Measurements from ENCODE around the gene GPD1. TPM values are rescaled to one million over a fixed set of nuclear protein-coding genes. Genes with fewer than 3 reads are reported as not detected.

GPD1 gene
- total and polyA plus RNA-seq, 10 of the 15 experiments (the other 5 are each of a cell fraction or from before 2014, with no cell fraction given), result 0.04 to 0.61 (median 0.26) TPM; not detected in 1

DNA sequence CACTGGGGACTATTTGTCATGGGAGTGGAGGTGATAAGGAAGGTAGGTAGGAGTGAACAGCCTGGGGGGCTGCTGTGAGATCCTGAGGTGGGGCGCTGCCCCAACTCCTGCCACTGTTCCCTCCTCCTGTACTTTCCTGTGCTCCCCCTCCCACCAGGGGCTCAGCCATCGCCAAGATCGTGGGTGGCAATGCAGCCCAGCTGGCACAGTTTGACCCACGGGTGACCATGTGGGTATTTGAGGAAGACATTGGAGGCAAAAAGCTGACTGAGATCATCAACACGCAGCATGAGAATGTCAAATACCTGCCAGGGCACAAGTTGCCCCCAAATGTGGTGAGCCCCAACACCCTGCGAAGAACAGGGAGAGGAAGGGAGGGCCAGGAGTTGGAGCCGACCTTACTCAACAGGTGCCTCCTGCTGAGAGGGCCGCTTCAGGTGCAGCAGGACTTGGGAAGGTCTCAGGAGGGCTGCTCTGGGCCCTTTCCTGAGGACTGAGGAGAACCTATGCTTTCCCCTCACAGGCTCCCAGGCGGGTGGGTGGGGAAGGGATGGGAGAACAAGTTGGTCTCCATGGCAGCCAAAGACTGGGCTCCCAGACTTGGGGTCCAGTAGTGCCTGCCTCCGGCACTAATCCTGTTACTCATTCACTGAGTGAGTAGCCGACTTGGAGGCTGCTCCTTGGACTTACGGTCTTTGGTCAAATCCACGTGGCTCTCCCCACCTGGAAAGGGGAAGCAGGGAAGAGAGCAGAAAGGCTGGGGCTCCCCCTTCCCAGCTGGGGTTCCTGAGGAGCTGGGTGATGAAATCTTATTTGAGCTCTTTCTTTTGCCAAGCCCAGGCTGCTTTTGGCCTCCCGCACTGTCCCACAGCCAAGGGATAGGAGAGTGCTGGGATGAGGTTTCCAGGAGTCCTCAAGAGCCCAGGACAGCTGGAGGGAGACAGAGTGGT is 884 bp downstream of the GPD1 start (continued):
- TF ChIP-seq, protein P1, sequence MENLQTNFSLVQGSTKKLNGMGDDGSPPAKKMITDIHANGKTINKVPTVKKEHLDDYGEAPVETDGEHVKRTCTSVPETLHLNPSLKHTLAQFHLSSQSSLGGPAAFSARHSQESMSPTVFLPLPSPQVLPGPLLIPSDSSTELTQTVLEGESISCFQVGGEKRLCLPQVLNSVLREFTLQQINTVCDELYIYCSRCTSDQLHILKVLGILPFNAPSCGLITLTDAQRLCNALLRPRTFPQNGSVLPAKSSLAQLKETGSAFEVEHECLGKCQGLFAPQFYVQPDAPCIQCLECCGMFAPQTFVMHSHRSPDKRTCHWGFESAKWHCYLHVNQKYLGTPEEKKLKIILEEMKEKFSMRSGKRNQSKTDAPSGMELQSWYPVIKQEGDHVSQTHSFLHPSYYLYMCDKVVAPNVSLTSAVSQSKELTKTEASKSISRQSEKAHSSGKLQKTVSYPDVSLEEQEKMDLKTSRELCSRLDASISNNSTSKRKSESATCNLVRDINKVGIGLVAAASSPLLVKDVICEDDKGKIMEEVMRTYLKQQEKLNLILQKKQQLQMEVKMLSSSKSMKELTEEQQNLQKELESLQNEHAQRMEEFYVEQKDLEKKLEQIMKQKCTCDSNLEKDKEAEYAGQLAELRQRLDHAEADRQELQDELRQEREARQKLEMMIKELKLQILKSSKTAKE (IDR thresholded peaks at IDR 0.05; ENCODE audit: low read depth, poor library complexity, severe bottlenecking), result no peak

GRCh38 chr12:50105913-50106450 is 2.2 kb downstream of the GPD1 start:
- DNase-seq (ENCODE audit: low read depth, low spot score), result no peak
- RAD21 ChIA-PET (ENCODE audit: unreplicated experiment), result no interaction called here
- Histone ChIP-seq H3K4me2 (ENCODE audit: control insufficient read depth, insufficient read depth) (no peak overlapping the region), H4K20me1 (ENCODE audit: control insufficient read depth, insufficient read depth) (no peaks in the 10 kb centered on the region), H3K36me3 (ENCODE audit: control insufficient read depth in 2 of 2, insufficient read depth in 2 of 2, low read length in 1 of 2) (peaks cover 0 to 4% of the 10 kb centered on the region in 2 experiments; a peak in 2 of 4 replicates), H3K27ac (ENCODE audit: control insufficient read depth, insufficient read depth) (no peak overlapping the region), H3K79me2 (ENCODE audit: control insufficient read depth, insufficient read depth, low read length) (no peaks in the 10 kb centered on the region), H2AFZ (ENCODE audit: control insufficient read depth, low read depth, low read length) (no peak overlapping the region), H3K4me1 (ENCODE audit: control insufficient read depth, insufficient read depth, low read length) (peaks cover 15% of the 10 kb centered on the region), H3K27me3 (replicated peaks in 1 of 2; ENCODE audit: control insufficient read depth in 2 of 2, insufficient read depth in 2 of 2, low read length in 1 of 2) (no peaks in the 10 kb centered on the region), H3K4me3 (no peak overlapping the region), H3K9me3 (replicated peaks; ENCODE audit: control insufficient read depth, insufficient read depth, low read length) (no peaks in the 10 kb centered on the region), H3K9ac (ENCODE audit: control insufficient read depth, insufficient read depth, low read length) (no peak overlapping the region)
- CTCF ChIA-PET, result interaction anchor here (0.8 to 13.0 kb wide), 2 partner anchors 17 to 63 kb away, joined by 4 to 257 read pairs; partner anchors contain the start of gene CERS5
- 64% methylated on average over 12 of the region's 12 CpGs for WGBS (ENCODE audit: insufficient coverage, insufficient replicate concordance, low lambda C conversion rate, missing lambda C conversion rate)
- intact Hi-C loops (cut with micrococcal nuclease; ENCODE audit: unreplicated experiment) (no loop called here), in situ Hi-C loops (cut with MboI) (no loop called here)
- no peak for FAIRE-seq
- SMC1A ChIA-PET (ENCODE audit: uncharacterized antibody, unreplicated experiment), result no interaction called here
- POLR2A ChIA-PET, result no interaction called here
- no peak for ATAC-seq
- no TSS peak for BruUV-seq (replicated peaks)
- TF ChIP-seq FOS (IDR thresholded peaks at IDR 0.05; ENCODE audit: borderline replicate concordance, extremely low read depth, insufficient read length) (no peak), GABPA (IDR thresholded peaks at IDR 0.05; ENCODE audit: low read depth) (no peak), SUPT20H (IDR thresholded peaks at IDR 0.05; ENCODE audit: borderline replicate concordance, control insufficient read depth, low read depth, low read length) (no peak), NR2C1 (IDR thresholded peaks at IDR 0.05) (no peak), ZNF592 (IDR thresholded peaks at IDR 0.05) (no peak), FOXM1 (IDR thresholded peaks at IDR 0.05; ENCODE audit: low read depth, low read length) (no peak)
- TF ChIP-seq, protein P2, sequence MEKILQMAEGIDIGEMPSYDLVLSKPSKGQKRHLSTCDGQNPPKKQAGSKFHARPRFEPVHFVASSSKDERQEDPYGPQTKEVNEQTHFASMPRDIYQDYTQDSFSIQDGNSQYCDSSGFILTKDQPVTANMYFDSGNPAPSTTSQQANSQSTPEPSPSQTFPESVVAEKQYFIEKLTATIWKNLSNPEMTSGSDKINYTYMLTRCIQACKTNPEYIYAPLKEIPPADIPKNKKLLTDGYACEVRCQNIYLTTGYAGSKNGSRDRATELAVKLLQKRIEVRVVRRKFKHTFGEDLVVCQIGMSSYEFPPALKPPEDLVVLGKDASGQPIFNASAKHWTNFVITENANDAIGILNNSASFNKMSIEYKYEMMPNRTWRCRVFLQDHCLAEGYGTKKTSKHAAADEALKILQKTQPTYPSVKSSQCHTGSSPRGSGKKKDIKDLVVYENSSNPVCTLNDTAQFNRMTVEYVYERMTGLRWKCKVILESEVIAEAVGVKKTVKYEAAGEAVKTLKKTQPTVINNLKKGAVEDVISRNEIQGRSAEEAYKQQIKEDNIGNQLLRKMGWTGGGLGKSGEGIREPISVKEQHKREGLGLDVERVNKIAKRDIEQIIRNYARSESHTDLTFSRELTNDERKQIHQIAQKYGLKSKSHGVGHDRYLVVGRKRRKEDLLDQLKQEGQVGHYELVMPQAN (conservative IDR thresholded peaks at IDR 0.05), result no peak
- TF ChIP-seq, protein P3, sequence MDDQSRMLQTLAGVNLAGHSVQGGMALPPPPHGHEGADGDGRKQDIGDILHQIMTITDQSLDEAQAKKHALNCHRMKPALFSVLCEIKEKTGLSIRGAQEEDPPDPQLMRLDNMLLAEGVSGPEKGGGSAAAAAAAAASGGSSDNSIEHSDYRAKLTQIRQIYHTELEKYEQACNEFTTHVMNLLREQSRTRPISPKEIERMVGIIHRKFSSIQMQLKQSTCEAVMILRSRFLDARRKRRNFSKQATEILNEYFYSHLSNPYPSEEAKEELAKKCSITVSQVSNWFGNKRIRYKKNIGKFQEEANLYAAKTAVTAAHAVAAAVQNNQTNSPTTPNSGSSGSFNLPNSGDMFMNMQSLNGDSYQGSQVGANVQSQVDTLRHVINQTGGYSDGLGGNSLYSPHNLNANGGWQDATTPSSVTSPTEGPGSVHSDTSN (IDR thresholded peaks at IDR 0.05; ENCODE audit: insufficient replicate concordance, low read depth, low read length), result no peak

All from GM12878 (cell line).